ENCODE measurements around the gene WDR41.

Gene WDR41

GRCh38 chr5:77444356-77444755, 47.8 kb downstream of the WDR41 start:
- DNase-seq: no peak

- DNase-seq: no peak
These were observed 48.4 kb downstream of the WDR41 start for GRCh38 chr5:77443670-77444069.

- DNase-seq: no peak
These were observed 54.0 kb downstream of the WDR41 start for GRCh38 chr5:77438071-77438470.

GRCh38 chr5:77437194-77437593, 54.9 kb downstream of the WDR41 start:
- DNase-seq: no peak

- DNase-seq: no peak
These were observed 60.4 kb downstream of the WDR41 start for GRCh38 chr5:77431719-77432118.

GRCh38 chr5:77431286-77431685, 60.8 kb downstream of the WDR41 start:
- DNase-seq: no peak

GRCh38 chr5:77430726-77431125, 61.4 kb downstream of the WDR41 start:
- DNase-seq: no peak

GRCh38 chr5:77428526-77428925, 63.6 kb downstream of the WDR41 start:
- DNase-seq: no peak

GRCh38 chr5:77427998-77428397, 64.1 kb downstream of the WDR41 start:
- no peak for DNase-seq

- DNase-seq: no peak
These were observed 65.4 kb downstream of the WDR41 start for GRCh38 chr5:77426670-77427069.

- no peak for DNase-seq
These were observed 66.0 kb downstream of the WDR41 start for GRCh38 chr5:77425998-77426659.

- DNase-seq: no peak
These were observed 66.7 kb downstream of the WDR41 start for GRCh38 chr5:77425420-77425819.

- DNase-seq: no peak
These were observed 67.2 kb downstream of the WDR41 start for GRCh38 chr5:77424921-77425320.

- DNase-seq: no peak
These were observed 68.9 kb downstream of the WDR41 start for GRCh38 chr5:77423022-77423750.

GRCh38 chr5:77420940-77421339, 71.2 kb downstream of the WDR41 start:
- DNase-seq: no peak

GRCh38 chr5:77419644-77420582, 72.2 kb downstream of the WDR41 start:
- DNase-seq: no peak

GRCh38 chr5:77418601-77419581, 73.2 kb downstream of the WDR41 start:
- DNase-seq: no peak

- no peak for DNase-seq
These were observed 74.0 kb downstream of the WDR41 start for GRCh38 chr5:77418162-77418561.

GRCh38 chr5:77413049-77413448, 79.1 kb downstream of the WDR41 start:
- DNase-seq: no peak

- no peak for DNase-seq
These were observed 82.1 kb downstream of the WDR41 start for GRCh38 chr5:77409870-77410621.

- no peak for DNase-seq
These were observed 85.0 kb downstream of the WDR41 start for GRCh38 chr5:77407152-77407551.

GRCh38 chr5:77402796-77403195, 89.3 kb downstream of the WDR41 start:
- no peak for DNase-seq
